HG02840 (cell line): ENCODE results near the gene PKIG.

ENCODE experiments used
- ATAC-seq: cut with Tn5 transposase; IDR thresholded peaks from one replicate; pipeline ENCODE4 v1.9.1; 2021; ENCODE audit warnings: mild to moderate bottlenecking, moderate library complexity, moderate number of reproducible peaks; ENCODE audit not compliant: unreplicated experiment, low FRiP score

PKIG gene

GRCh38 chr20:44593751-44594150 is 11.4 kb downstream of the PKIG start:
- no peak for ATAC-seq

DNA sequence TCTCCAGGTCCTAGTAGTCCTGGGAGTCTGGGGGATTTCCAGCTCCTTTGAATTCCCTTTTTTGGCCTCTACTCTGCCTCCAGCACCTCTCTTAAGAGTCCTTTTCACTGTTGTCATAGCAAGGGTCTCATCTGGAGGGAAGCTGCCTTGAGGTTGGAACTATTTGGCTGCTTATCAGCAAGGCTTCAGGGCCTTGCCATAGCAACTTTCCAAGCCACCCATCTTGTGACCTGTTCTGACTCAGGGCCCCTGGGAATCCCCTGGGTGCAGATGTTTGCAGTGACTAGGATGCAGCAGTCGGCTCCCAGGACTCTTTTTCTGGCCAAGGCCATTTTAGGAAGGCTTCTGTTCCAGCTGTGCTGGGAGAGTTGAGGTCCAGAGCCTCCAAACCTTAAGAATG is 12.4 kb downstream of the PKIG start:
- no peak for ATAC-seq

GRCh38 chr20:44596010-44596409 is 13.6 kb downstream of the PKIG start:
- no peak for ATAC-seq

GRCh38 chr20:44596876-44597275 is 14.5 kb downstream of the PKIG start:
- no peak for ATAC-seq

DNA sequence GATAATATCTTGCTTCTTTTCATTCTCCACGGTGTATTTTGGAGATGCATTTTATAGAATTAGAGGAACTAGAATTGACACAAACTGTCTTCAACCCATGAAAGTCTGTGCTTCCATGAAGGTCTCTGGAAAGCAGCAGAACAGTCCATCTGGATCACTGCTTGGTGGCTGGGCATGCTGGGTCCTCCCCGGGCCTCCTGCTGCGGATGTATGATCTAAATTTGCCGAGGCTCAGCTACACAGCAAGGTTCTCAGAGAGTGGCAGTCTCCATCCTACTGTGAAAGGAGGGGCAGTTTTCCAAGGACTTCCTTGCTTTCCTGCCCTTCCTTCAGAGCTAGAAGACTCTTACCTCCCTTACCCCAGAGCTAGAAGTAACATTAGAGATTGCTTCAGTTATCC is 15.1 kb downstream of the PKIG start:
- ATAC-seq = no peak

DNA sequence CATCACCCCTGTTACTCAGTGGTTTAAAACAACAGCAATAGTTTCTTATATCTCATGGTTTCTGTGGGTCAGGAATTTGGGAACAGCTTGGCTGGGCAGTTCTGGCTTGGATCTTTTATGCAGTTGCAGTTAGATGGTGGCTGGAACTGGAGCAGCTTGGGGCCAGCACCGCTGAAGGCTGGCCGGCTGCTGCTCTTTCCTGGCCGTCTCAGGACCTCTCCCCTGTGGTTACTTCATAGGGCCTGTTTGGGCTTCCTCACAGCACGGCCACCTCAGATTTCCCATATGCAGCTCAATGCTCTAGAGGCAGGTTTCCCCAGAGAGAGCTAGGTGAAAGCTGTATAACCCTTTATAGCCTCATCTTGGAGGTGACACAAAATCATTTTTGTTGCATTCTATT is 15.6 kb downstream of the PKIG start:
- no peak for ATAC-seq

DNA sequence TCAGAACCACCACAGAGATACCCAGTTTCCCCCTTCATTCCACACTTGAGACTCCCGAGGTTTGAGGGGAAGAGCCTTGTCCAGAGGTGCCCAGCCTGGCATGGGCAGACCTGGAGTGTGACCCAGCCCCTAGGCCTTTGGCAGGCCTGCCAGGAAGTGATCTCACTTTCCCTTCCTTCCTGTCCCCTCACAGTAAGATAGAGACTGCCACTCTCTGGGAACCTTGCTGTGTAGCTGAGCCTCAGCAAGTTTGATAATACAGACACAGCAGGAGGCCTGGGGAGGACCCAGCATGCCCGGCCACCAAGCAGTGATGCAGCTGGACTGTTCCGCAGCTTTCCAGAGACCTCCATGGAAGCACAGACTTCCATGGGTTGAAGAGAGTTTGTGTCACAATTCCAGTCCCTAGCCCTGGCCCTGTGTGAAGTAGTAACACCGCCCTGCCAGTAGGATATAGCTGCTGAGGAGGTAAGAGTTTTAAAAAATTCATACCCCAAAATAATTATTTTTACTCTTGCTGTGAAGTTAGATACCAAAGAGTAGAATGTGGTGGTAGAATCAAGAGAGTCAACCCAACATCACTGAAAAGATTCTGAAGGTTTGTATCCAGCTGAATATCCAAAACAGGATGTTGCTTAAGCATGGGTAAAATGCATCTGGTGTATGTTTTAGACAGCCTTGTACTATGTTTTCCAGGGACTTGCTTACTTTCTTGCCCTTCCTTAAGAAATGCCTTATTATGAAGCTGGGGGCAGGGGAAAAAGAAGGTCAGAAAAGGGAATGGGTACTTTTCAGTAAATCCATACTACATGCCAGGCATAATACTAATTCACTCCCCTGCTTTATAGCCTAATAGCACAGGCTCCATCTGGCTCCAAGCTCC is 16.3 kb downstream of the PKIG start:
- ATAC-seq = no peak

- no peak for ATAC-seq
These were observed 17.3 kb downstream of the PKIG start for GRCh38 chr20:44599715-44600114.

- no peak for ATAC-seq
These were observed 17.9 kb downstream of the PKIG start for GRCh38 chr20:44600301-44600700.

DNA sequence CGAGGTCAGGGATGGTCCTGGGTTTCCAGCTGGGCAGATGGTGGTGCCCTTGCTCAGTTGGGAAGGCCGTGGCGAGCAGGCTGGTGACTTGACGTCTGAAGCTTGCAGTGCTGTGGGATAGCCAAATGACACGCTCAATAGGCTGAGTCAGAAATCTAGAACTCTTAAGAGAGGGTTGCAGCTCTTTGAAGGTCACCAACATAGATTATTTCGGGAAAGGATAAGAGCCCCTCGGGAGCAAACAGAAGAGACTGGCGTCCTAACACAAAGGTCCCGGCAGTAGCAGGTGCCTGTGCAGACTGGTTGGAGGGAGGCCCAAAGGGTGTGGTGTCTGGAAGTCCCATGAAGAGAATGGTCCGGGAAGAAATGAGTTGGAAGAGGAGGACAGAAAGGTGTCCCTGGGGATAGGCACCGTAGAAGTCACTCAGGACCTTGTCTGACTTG is 18.4 kb downstream of the PKIG start:
- no peak for ATAC-seq

DNA sequence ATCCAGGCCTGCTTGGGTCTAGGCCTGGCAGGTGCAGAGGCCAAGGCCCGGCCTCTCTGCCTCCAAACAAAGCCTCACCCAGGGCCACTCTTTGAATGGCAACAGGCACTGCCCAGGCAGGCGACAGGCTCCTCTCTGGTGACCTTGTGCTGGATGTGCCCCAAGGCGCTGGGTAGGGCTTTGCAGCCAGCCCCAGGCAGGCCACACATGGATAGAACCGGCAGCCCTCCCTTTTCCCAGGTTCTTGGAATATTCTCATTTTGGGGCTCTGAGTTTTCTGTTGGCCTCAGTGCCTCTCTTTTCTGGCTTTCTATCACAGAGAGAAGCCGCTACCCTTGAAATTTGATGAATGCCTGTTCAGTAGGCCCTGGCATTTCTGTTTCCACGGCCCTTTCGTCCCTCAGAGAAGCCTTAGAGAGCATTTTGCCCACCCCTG is 18.9 kb downstream of the PKIG start:
- no peak for ATAC-seq

- no peak for ATAC-seq
These were observed 19.4 kb downstream of the PKIG start for GRCh38 chr20:44601801-44602204.

- ATAC-seq = no peak
These were observed 20.9 kb downstream of the PKIG start for GRCh38 chr20:44603327-44603726.

- ATAC-seq = no peak
These were observed 24.5 kb downstream of the PKIG start for GRCh38 chr20:44606725-44607441.

GRCh38 chr20:44609006-44609515 is 26.7 kb downstream of the PKIG start:
- no peak for ATAC-seq

DNA sequence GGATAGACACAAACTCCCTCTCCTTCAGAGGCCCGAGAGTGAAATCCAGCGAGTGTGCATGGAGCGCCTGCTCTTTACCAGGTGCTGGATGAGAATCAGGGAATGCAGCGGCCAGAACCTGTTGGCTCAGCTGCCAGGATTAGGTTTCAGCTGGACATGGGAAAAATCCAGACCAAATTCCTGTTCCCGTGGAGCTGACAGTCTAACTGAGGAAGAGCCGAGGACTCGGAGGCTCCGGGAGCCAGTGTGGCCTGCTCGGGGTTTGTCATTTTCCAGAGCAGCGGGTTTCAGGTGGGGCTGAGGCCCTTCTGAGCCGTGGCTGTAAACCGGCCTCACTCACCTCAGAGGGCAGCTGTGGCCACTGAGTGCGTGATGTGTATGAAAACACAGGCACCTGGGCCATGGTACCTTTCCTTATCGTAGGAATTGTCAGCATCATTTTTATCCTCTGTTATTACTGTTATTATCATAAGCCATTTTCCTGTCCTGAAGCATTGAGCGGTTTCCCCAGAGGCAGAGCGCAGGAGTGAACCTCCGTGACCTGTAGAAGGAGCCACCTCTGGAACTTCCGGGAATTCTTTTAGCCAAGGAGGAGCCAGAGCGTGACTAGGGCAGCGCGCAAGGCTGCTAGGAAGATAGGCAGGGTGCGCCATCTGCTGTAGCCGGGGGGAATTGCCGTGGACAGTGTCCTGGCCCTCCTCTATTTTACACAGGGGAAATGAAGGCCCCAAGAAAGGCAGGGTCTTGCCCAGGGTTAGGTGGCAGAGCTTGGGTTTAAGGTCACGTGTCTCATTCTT is 27.3 kb downstream of the PKIG start:
- ATAC-seq = no peak

GRCh38 chr20:44610313-44610962 is 28.1 kb downstream of the PKIG start:
- ATAC-seq = no peak

- no peak for ATAC-seq
These were observed 31.2 kb downstream of the PKIG start for GRCh38 chr20:44613575-44613974.

DNA sequence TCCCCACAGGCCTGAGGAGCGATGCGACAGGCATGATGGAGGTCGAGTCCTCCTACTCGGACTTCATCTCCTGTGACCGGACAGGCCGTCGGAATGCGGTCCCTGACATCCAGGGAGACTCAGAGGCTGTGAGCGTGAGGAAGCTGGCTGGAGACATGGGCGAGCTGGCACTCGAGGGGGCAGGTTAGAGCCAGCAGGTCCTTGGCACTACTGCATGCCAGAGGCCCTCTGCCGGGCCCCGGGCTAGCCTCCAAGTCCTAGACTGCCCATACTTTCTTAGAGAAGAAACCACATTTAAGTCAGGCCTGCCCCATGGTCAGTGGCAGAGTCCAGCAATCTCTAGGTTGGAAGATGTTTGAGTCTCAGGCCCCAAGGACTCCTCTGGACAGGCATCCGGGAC is 32.1 kb downstream of the PKIG start:
- ATAC-seq = no peak

GRCh38 chr20:44615169-44615791 is 32.9 kb downstream of the PKIG start:
- no peak for ATAC-seq
